ENCODE measurements around the gene INF2.

DNA sequence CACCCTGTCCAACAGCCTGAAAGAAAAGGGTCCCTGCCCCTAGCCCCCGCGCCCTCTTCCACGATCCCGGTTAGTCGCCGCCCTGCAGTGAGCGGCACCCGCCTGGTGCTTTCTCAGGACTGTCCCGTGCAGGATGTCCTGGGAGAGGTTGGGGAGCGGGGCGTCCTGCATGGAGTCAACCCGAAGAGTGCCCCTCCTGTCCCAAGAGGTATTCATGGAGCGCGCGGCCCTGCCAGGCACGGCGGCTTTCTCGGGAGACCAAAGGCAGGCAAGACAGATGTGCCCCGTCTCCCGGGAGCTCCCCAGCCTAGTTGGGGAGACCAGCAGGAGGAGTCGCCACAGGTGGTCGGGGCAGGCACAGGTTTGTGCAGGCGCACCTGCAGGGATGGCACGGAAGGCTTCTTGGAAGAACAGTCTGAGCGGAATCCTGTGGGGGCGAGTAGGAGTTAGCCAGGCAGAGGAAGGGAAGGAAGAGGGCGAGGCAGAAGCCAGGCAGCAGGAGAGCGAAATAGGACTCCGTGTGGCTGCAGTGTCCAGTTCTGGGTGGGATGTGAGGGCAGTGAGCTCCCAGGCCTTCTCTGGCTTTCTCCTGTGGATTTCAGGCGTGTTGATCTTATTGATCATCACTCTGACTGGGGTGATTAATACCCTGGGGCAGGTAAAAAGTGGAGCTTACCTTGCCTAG, 64.3 kb downstream of the INF2 start:
- TF ChIP-seq, protein P1, sequence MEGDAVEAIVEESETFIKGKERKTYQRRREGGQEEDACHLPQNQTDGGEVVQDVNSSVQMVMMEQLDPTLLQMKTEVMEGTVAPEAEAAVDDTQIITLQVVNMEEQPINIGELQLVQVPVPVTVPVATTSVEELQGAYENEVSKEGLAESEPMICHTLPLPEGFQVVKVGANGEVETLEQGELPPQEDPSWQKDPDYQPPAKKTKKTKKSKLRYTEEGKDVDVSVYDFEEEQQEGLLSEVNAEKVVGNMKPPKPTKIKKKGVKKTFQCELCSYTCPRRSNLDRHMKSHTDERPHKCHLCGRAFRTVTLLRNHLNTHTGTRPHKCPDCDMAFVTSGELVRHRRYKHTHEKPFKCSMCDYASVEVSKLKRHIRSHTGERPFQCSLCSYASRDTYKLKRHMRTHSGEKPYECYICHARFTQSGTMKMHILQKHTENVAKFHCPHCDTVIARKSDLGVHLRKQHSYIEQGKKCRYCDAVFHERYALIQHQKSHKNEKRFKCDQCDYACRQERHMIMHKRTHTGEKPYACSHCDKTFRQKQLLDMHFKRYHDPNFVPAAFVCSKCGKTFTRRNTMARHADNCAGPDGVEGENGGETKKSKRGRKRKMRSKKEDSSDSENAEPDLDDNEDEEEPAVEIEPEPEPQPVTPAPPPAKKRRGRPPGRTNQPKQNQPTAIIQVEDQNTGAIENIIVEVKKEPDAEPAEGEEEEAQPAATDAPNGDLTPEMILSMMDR (IDR thresholded peaks at IDR 0.05; ENCODE audit: low read length): no peak
- TF ChIP-seq EZH2 (IDR thresholded peaks at IDR 0.05; ENCODE audit: borderline replicate concordance, low read length): no peak
